Bronchial epithelial cell (primary cell): ENCODE measurements around the gene SIK2. TPM values are rescaled to one million over a fixed set of nuclear protein-coding genes. Genes with fewer than 3 reads are reported as not detected.

Experiments used
- DNase-seq: peaks from one replicate; pipeline ENCODE4 v3.0.0-alpha.2; 2010; ENCODE audit warnings: low read depth
- FAIRE-seq: peaks from 2 replicates; lab custom pipeline; 2011; peaks lifted over from hg19 to GRCh38; lab: Jason Lieb, UNC
- H3K27me3 ChIP-seq: 2 replicates; pipeline ENCODE4 v1.5.1; 2011; ENCODE audit warnings: low read length; ENCODE audit not compliant: control insufficient read depth, insufficient read depth
- H3K36me3 ChIP-seq: 2 replicates; pipeline ENCODE4 v1.5.1; 2011; ENCODE audit warnings: low read length; ENCODE audit not compliant: control insufficient read depth, insufficient read depth
- H3K4me3 ChIP-seq: 2 replicates; pipeline ENCODE4 v1.5.1; 2011; ENCODE audit warnings: mild to moderate bottlenecking, low read depth, low read length, control low read depth
- CTCF ChIP-seq: IDR thresholded peaks from 2 replicates; pipeline ENCODE4 v1.5.1; 2011; ENCODE audit warnings: mild to moderate bottlenecking, moderate library complexity, low read length, control low read depth, inconsistent platforms; ENCODE audit not compliant: insufficient read depth, severe bottlenecking
- total RNA-seq: library from RNA; depleted of rRNA; stranded (reverse); fragments of >200 nt; gene quantifications from 2 replicates; pipeline ENCODE4 v1.2.1, GENCODE V29; 2014

Gene SIK2
- total RNA-seq, 1 donor from 2014 or later: 2.9 TPM

- no peaks in the 10 kb centered on the region for H3K36me3 ChIP-seq
- TF ChIP-seq CTCF: no peak
- no peaks in the 10 kb centered on the region for H3K27me3 ChIP-seq
- DNase-seq (no peak), FAIRE-seq (no peak)
- no peak overlapping the region for H3K4me3 ChIP-seq
These were observed 132.1 kb downstream of the SIK2 start for GRCh38 chr11:111734101-111734953.

GRCh38 chr11:111734954-111735261, 132.7 kb downstream of the SIK2 start:
- DNase-seq (no peak), FAIRE-seq (no peak)
- H3K36me3 ChIP-seq: no peaks in the 10 kb centered on the region
- no peaks in the 10 kb centered on the region for H3K27me3 ChIP-seq
- no peak for TF ChIP-seq CTCF
- no peak overlapping the region for H3K4me3 ChIP-seq

- no peaks in the 10 kb centered on the region for H3K27me3 ChIP-seq
- no peaks in the 10 kb centered on the region for H3K36me3 ChIP-seq
- no peak for TF ChIP-seq CTCF
- FAIRE-seq (no peak), DNase-seq (peak; percentile 97)
- peak overlapping the region; percentile 7 for H3K4me3 ChIP-seq
These were observed 133.2 kb downstream of the SIK2 start for GRCh38 chr11:111735262-111736116.

- H3K4me3 ChIP-seq: no peak overlapping the region
- H3K36me3 ChIP-seq: no peaks in the 10 kb centered on the region
- no peaks in the 10 kb centered on the region for H3K27me3 ChIP-seq
- TF ChIP-seq CTCF: no peak
- FAIRE-seq (peak; percentile 13), DNase-seq (no peak)
These were observed 133.9 kb downstream of the SIK2 start for GRCh38 chr11:111736181-111736590.

GRCh38 chr11:111736621-111737443, 134.6 kb downstream of the SIK2 start:
- DNase-seq (no peak), FAIRE-seq (no peak)
- Histone ChIP-seq H3K4me3 (no peak overlapping the region), H3K36me3 (no peaks in the 10 kb centered on the region), H3K27me3 (no peaks in the 10 kb centered on the region)
- TF ChIP-seq CTCF: no peak
